Transverse colon (tissue), 3 donors: ENCODE results near the gene AHNAK.

Source experiments
- CTCF ChIP-seq, 5 experiments: fragments of 200-600 bp in 3 of 5; fragments of 450-650 bp in 2 of 5; sonication (generic) in 3 of 5; IDR thresholded peaks; 1 replicate in 2 of 5; 2 replicates in 3 of 5; pipeline ENCODE4 v1.5.1; 2016 to 2017; ENCODE audit warnings: antibody characterized with exemption in 5 of 5, inconsistent platforms in 3 of 5, mild to moderate bottlenecking in 2 of 5, moderate library complexity in 1 of 5
- POLR2A ChIP-seq: fragments of 450-650 bp; IDR thresholded peaks from one replicate; pipeline ENCODE4 v1.6.1; 2016; ENCODE audit warnings: antibody characterized with exemption, mild to moderate bottlenecking, moderate library complexity

GRCh38 chr11:62464655-62465054 lies 82.0 kb downstream of the AHNAK start:
- TF ChIP-seq CTCF (IDR thresholded peaks at IDR 0.05) (no peak), POLR2A (no peak)
